Measurements from ENCODE around the gene C11orf24. TPM values are rescaled to one million over a fixed set of nuclear protein-coding genes. Genes with fewer than 3 reads are reported as not detected.

C11orf24 gene
- 10 to 100 TPM; 68.8 to 76.3 TPM for total RNA-seq
- long read RNA-seq, transcript C11orf24-201 (4 exons, 2,063 nt), result major isoform, 14 of 45 reads
- long read RNA-seq, partial matches to known transcripts, result 6 of 45 reads
- long read RNA-seq, other reads (novel, unspliced or antisense), result 21 of 45 reads

- intact Hi-C loops (cut with DNase I, micrococcal nuclease), result no loop called here
- ATAC-seq (peak; percentile 88), DNase-seq (peak; percentile 96)
Measured at GRCh38 chr11:68271781-68272608, at the start of gene C11orf24. Gene C11orf24, minus strand, starts transcription at chr11:68271973. Its CDS starts 8,206 bp downstream, at chr11:68263767.

GRCh38 chr11:68317147-68317785, 45.5 kb upstream of the C11orf24 start:
- intact Hi-C loops (cut with DNase I, micrococcal nuclease), result no loop called here
- no peak for DNase-seq
- no peak for ATAC-seq

- DNase-seq (peak; percentile 66 to 75), ATAC-seq (peak; percentile 64)
- intact Hi-C loops (cut with DNase I, micrococcal nuclease), result no loop called here
Measured at GRCh38 chr11:68315171-68315920, 43.6 kb upstream of the C11orf24 start.

DNA sequence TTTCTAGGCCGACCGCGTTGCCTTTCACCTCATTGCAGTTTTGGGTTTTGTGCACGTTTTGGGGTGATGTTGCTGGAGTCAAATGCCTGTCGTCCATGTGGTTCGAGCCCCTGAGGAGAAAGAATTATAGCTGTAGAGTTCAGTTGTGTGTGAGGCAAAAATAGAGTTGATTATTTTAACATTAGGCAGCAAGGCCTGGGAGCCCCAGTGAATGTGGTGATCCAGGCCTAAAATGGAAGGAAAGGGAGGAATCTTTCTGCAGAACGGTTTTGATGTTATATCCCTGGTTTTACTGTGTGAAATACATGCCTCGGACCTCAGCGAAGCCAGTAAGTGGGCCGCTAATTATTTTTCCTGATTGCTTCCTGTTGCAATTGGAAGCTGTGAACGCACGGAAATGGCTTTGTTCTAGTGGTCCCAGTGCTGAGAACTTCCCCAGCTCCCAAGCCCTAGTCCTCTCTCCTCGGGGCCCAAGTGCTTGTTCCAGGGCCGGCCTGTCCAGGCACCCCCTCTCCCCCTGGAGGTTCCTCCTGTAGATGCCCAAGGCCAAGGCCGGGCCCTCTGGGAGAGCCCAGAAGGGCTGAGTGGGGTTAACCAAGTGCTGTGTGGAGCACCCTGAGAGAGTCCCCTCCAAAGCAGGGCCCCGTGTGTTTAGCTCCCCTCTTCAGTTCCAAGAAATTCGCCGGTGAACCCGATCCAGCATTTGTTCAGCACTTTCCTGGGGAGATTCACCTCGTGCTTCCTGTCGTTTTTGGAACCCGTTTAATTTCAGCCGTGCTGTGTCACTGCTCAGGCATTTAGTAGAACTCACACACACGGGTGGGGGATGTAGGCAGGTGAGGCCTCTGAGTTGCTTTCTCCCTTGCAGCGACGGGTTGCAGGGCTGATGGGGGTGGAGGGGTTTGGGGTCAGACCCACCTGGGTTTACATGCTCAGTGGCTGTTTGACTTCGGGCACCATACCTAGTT, 42.7 kb upstream of the C11orf24 start:
- intact Hi-C loops (cut with DNase I, micrococcal nuclease), result no loop called here
- peak; percentile 15 for ATAC-seq
- DNase-seq, result no peak

GRCh38 chr11:68313574-68314202, 41.9 kb upstream of the C11orf24 start:
- intact Hi-C loops (cut with DNase I, micrococcal nuclease), result no loop called here
- ATAC-seq, result peak; percentile 20
- DNase-seq, result no peak

DNA sequence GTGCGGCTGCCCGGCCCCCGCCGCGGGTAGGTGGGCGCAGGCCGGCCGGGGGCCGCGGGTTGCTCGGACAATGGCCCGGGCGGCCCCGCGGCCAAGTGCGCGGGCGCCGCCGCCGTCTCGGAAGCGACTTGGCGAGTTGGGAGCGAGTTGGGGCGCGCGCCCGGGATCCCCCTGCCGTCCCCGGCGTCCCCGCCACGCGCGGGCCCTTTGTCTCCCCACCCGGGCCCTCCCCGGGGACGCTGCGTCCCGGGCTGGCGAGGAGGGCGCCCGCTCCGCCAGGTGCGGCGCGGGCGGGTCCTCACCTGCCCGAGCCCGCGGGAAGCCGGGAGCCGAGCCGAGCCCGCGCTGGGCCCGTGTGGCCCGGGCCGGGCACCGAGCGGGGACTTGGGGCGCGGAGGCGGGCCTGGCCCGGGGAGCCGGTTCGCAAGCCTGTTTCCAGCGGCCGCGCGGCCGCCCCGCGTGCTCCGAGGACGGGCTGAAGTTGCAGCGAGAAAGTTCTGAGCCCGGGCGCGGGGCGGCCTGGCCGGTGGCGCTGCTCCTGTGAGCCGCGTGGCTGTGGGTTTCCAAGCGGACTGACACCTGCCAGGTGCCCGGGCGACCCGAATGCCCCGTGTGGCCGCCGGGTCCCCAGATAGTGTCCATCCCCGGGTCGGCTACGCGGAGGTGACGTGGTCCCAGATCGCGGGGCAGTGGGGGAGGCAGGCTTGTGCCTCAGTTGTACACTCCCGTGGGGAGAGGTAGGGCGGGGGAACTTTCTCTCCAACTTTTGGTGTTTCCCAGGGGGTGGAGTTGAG, 41.2 kb upstream of the C11orf24 start:
- peak; percentile 31 for ATAC-seq
- intact Hi-C loops (cut with DNase I, micrococcal nuclease), result no loop called here
- peak in 1 of 2 donors; percentile 42 for DNase-seq

DNA sequence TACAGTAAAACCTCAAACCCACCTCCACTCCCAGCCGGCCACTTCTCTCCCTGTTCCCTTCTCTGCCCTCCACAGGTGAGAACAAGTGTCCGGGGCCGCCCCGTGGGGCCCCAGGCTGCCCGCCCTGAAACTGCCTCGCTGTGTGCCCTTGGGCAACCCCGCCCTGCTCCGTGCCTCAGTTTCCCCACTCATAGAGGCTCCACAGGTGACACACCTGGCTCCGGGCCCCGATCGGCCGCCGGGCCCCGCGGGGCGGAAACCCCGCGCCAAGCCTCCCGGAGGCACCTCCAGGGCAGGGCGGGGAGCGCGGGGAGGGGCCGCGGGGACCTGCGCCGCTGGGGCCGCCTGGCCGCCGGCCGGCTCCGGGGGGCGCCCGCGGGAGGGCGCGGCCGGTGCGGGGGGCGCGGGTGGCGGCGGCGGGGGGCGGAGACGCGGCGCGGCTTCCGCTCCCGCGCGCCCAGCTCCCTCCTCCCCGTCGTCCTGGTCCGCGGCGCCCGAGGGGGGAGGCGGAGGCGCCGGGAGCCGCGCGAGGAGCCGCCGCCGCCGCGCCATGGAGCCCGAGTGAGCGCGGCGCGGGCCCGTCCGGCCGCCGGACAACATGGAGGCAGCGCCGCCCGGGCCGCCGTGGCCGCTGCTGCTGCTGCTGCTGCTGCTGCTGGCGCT, 40.5 kb upstream of the C11orf24 start, which contains the start of gene LRP5:
Gene LRP5, plus strand, starts transcription at position 475 of the 663 bp plus-strand sequence. Its CDS starts 124 bp downstream, at position 599.
- DNase-seq (peak in 1 of 2 donors; percentile 63), ATAC-seq (peak; percentile 38)
- intact Hi-C loops (cut with DNase I, micrococcal nuclease), result no loop called here

DNA sequence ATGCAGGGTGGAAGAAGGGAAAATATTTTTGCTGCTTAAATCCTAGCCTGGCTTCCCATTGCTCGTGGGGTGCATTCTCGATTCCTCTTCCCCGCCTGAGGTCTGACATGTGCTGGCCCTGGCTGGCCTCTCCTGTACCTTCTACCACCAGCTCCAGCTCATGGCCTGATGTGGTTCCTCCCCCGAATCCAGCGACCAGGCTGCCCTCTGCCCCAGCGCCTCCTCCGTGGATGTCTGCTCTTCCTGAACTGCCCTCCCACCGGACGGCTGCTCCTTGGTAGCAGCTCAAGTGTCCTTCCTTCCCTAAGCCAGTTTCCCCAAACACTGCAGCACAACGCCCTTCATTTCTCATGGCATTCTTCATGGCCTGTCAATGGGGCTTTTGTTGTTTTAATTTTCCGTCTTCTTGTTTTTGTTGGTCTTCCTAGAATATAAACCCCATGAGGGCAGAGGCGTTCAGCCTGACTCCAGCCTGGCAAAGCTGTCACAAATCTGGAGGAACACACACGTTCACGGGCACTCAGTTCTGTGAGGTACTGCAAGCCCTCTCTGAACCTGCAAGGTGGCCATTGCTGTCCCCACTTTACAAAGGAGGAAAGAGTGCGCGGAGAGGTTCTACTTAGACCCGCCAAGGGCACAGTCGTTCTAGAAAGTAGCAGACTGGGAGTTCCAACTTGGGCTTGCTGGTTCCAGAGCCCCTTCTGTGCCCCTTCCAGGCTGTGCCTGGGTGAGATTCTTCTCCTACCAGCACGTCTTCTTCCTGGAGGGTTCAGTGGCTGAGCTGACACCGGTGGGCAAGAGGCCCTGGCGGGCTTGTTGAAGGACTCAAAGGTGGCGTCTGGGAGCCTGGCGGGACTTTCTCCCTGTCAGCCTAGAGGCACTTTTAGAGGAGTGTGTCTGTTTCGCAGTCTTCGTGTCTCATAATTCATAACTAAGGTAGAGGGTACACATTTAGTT, 39.7 kb upstream of the C11orf24 start:
- ATAC-seq (no peak), DNase-seq (no peak)
- intact Hi-C loops (cut with DNase I, micrococcal nuclease), result no loop called here

DNA sequence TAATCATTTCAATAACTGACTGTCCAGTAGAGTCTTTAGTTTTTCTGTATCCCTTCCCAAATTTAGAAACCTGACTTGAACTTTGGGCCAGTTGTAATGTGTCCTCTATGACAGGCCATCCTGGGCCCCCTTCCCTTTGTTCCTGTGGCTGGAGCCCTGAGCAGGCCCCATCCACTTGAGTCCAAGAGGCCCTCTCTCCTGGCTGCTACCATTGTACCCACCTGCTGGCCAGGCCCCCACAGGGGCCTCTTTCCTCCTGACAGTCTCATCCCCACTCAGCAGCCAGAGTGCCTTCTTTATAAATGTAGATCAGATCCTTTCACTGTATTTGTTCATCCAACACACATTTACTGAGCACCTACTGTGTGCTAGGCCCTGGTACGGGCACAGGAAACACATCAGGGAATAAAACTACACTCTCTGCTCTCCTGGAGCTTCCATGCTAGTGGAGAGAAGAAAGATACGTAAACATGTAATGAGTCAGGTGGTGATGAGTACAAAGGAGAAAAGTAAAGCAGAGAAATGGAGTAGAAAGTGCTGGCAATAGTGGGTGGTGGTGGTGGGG, 37.9 kb upstream of the C11orf24 start:
- intact Hi-C loops (cut with DNase I, micrococcal nuclease), result loop anchor here in 1 of 2 donors (10.0 kb wide), 1 partner anchor 75 kb away; no protein-coding TSS in a partner anchor
- ATAC-seq (no peak), DNase-seq (no peak)

DNA sequence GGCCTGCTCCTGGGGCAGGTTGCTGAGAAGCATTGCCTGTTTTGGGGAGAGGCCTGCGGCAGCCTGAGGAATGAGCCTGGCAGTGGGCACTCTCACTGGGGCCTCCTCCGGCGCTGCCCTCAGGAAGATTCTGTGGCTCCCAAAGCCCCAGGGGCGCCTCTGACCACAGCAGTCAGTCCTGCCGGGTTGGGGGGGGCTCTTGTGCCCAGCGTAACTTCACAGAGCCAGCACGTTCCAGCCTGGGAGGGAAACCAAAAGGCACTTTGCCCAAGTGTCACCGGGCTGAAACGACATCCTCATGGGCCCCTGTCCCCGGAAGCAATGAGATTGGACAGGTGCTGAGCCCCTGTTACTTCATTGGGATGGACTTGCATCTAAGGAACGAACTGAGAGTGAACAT, 36.3 kb upstream of the C11orf24 start:
- intact Hi-C loops (cut with DNase I, micrococcal nuclease), result loop anchor here in 1 of 2 donors (10.0 kb wide), 1 partner anchor 77 kb away; no protein-coding TSS in a partner anchor
- ATAC-seq (no peak), DNase-seq (no peak)

DNA sequence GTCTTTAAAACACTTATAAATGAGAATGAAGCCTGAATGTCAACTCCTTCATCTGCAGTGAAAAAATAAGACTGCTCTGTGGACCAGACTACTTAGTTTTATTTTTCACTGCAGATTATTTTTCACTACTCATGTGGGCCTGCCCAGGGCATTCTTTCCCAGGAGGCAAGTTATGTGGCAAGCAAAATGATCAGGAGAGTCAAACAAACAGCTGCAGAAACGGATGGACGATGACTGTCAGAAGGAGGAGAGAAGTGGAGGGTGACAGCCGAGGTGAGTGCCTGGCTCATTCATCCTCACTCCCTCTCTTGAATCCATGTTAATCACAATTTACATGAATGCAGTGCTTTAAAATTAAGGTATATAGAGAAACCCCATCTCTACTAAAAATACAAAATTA, 34.9 kb upstream of the C11orf24 start:
- ATAC-seq (no peak), DNase-seq (no peak)
- intact Hi-C loops (cut with DNase I, micrococcal nuclease), result loop anchor here in 1 of 2 donors (10.0 kb wide), 1 partner anchor 78 kb away; no protein-coding TSS in a partner anchor

DNA sequence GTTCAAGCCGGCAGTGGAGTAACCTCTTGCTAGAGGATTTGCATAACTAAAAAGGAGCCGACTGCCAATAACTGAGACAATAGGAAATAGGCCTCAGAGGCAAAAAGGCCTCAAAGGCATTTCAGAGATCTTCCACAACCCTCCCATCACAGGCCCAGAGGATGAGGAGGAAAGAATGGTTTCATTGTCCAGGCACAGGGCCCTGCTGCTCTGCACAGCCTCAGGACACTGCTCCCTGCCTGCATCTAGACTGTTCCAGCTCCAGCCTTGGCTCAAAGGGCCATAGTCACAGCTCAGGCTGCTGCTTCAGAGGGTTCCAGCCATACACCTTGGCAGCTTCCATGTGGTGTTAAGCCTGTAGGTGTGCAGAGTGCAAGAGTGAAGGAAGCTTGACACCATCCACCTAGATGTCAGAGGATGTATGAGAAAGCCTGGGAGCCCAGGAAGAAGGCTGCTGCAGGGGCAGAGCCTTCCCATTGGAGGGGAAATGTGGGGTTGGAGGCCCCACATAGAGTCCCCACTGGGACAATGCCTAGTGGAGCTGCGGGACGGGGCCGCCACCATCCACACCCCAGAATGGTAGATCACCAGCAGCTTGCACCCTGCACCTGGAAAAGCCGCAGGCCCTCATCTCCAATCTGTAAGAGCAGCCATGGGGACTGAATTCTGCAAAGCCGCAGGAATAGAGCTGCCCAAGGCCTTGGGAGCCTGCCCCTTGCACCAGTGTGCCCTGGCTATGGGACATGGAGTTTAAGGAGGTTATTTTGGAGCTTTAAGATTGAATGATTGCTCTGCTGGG, 32.4 kb upstream of the C11orf24 start:
- ATAC-seq (no peak), DNase-seq (no peak)
- intact Hi-C loops (cut with DNase I, micrococcal nuclease), result loop anchor here in 1 of 2 donors (10.0 kb wide), 1 partner anchor 81 kb away; no protein-coding TSS in a partner anchor

- no peak for DNase-seq
- intact Hi-C loops (cut with DNase I, micrococcal nuclease), result loop anchor here in 1 of 2 donors (10.0 kb wide), 1 partner anchor 82 kb away; no protein-coding TSS in a partner anchor
Measured at GRCh38 chr11:68303083-68303482, 31.3 kb upstream of the C11orf24 start.

DNA sequence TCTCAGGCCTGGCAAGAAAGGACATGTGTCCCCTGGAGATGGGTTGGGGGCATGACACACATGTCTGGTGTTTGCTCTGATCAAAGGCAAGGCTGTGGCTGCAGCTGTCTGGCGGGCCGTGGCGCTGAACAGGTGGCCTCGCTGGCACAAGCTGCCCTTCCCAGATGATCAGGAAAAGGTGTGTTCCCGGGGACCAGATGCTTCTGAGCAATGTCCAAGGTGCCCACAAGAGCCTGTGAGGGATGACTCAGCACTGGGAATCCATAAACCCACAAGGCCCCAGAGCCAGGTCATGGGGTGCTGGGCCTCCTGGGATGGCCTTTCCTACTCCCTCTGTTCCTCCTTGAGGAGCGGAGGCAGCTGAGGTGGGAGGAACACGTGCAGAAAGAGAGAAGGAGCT, 30.9 kb upstream of the C11orf24 start:
- ATAC-seq, result peak; percentile 70
- DNase-seq, result peak; percentile 76 to 88
- intact Hi-C loops (cut with DNase I, micrococcal nuclease), result loop anchor here in 1 of 2 donors (10.0 kb wide), 1 partner anchor 82 kb away; no protein-coding TSS in a partner anchor

More at GRCh38 chr11:68303083-68303482, 31.3 kb upstream of the C11orf24 start:
- no peak for ATAC-seq
